Activated B cell treated with CpG ODN at 0.5 μM for 24 hours (primary cell): ENCODE results near the gene DNAH8. TPM values are rescaled to one million over a fixed set of nuclear protein-coding genes. Genes with fewer than 3 reads are reported as not detected.
A peak's percentile ranks its signal among the peaks of the same experiment; 100 is the strongest.

ENCODE experiments used
- ATAC-seq: fragments of 200-7000 bp; cut with Tn5 transposase; one replicate; pipeline ENCODE4 v1.10.0; 2021; ENCODE audit warnings: low read depth, mild to moderate bottlenecking, moderate library complexity
- CTCF ChIA-PET: fragments of 350-600 bp; sonication (Branson Sonifier 250); formaldehyde crosslinking; loops from one replicate; lab custom pipeline; 2021; ENCODE audit warnings: antibody characterized with exemption; lab: Charles Lee
- POLR2A ChIA-PET: fragments of 350-600 bp; sonication (Branson Sonifier 250); formaldehyde crosslinking; loops from one replicate; lab custom pipeline; 2021; ENCODE audit warnings: antibody characterized with exemption; lab: Charles Lee
- DNase-seq: peaks from one replicate; pipeline ENCODE4 v3.0.0; 2022
- H3K27ac Mint-ChIP-seq: one replicate; pipeline ENCODE4 v1.8.0; 2020; ENCODE audit warnings: mixed read lengths
- H3K27me3 Mint-ChIP-seq: one replicate; pipeline ENCODE4 v1.8.0; 2021; ENCODE audit warnings: mixed read lengths
- H3K36me3 Mint-ChIP-seq: one replicate; pipeline ENCODE4 v1.8.0; 2021; ENCODE audit warnings: low read depth, mixed read lengths
- H3K4me1 Mint-ChIP-seq: one replicate; pipeline ENCODE4 v1.8.0; 2021; ENCODE audit warnings: mixed read lengths
- H3K4me3 Mint-ChIP-seq: one replicate; pipeline ENCODE4 v1.8.0; 2020; ENCODE audit warnings: mild to moderate bottlenecking, mixed read lengths
- H3K9me3 Mint-ChIP-seq: one replicate; pipeline ENCODE4 v1.8.0; 2020; ENCODE audit warnings: mixed read lengths
- CTCF ChIP-seq: fragments of 200-600 bp; IDR thresholded peaks from one replicate; pipeline ENCODE4 v1.8.0; 2022; ENCODE audit warnings: antibody characterized with exemption, mild to moderate bottlenecking
- intact Hi-C: fragments of 100-400 bp; cut with micrococcal nuclease; formaldehyde crosslinking; loops from one replicate; pipeline ENCODE4 v1.15.1; 2024
- total RNA-seq: library from RNA; stranded (reverse); gene quantifications from 2 replicates; pipeline ENCODE4 v1.2.3, GENCODE V29; 2022

Gene DNAH8
- total RNA-seq, 1 donor from 2014 or later, result 2.0 TPM

- POLR2A ChIA-PET, result interaction anchor here (0.9 kb wide), 1 partner anchor 11 kb away, joined by 3 read pairs; no protein-coding TSS in a partner anchor
- intact Hi-C loops, result no loop called here
- Mint-ChIP-seq H3K9me3 (peaks cover 7% of the 10 kb centered on the region), H3K4me3 (peak overlapping the region; percentile 69), H3K4me1 (peaks cover 38% of the 10 kb centered on the region), H3K27ac (peak overlapping the region; percentile 46), H3K36me3 (no peaks in the 10 kb centered on the region), H3K27me3 (no peaks in the 10 kb centered on the region)
- no peak for TF ChIP-seq CTCF
- CTCF ChIA-PET, result interaction anchor here (1.3 kb wide), 1 partner anchor 11 kb away, joined by 5 read pairs; no protein-coding TSS in a partner anchor
- ATAC-seq (peak; percentile 26), DNase-seq (no peak)
Observed at GRCh38 chr6:38773338-38773737, 58.2 kb downstream of the DNAH8 start.

- ATAC-seq (no peak), DNase-seq (no peak)
- ChIA-PET CTCF (no interaction called here), POLR2A (no interaction called here)
- TF ChIP-seq CTCF, result no peak
- Mint-ChIP-seq H3K36me3 (no peaks in the 10 kb centered on the region), H3K4me1 (peaks cover 38% of the 10 kb centered on the region), H3K9me3 (peaks cover 4% of the 10 kb centered on the region), H3K27me3 (no peaks in the 10 kb centered on the region), H3K4me3 (peak overlapping the region; percentile 69), H3K27ac (peak overlapping the region; percentile 85)
- intact Hi-C loops, result no loop called here
Observed at GRCh38 chr6:38774929-38775707, 60.0 kb downstream of the DNAH8 start.

DNA sequence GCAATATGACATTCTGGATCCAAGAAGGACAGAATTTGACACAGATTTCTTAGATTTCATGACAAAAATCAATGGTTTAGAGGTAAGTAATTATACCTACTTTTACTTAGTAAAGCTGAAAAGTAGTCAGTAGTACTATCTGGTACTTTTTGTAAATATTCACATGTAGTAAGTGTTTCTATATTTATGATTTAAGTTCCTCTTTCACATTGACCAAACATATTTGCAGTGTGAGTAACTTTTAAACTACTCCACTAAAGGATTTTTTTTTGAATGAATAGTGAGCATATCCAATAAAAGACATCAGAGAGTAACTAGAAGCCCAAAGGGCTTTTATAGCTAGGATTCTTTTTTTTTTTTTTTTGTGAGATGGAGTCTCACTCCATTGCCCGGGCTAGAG, 60.8 kb downstream of the DNAH8 start:
- ATAC-seq (peak; percentile 74), DNase-seq (no peak)
- Mint-ChIP-seq H3K27ac (peak overlapping the region; percentile 85), H3K27me3 (no peaks in the 10 kb centered on the region), H3K4me1 (peaks cover 38% of the 10 kb centered on the region), H3K9me3 (peaks cover 4% of the 10 kb centered on the region), H3K4me3 (peak overlapping the region; percentile 69), H3K36me3 (no peaks in the 10 kb centered on the region)
- ChIA-PET POLR2A (no interaction called here), CTCF (no interaction called here)
- no peak for TF ChIP-seq CTCF
- intact Hi-C loops, result no loop called here

DNA sequence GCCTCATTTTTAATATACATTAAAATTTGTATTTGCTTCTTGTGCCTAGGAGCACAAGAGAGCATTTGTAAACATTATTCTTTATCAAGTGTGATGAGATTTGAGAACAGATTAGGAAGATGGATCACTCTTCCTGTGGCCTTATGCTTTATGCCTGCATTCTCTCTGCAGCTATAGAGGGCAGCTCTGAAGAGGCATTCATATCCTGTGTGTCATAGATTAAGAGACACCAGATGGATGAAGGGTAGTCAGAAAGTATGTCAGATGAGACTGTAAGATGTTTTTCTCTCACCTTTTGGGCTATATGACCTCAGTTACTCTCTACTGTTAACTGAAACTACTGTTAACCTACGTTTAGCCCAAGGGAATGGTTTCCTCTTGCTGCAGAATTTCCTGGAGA, 61.4 kb downstream of the DNAH8 start:
- Mint-ChIP-seq H3K9me3 (peaks cover 4% of the 10 kb centered on the region), H3K27me3 (no peaks in the 10 kb centered on the region), H3K36me3 (no peaks in the 10 kb centered on the region), H3K4me3 (no peak overlapping the region), H3K4me1 (peaks cover 38% of the 10 kb centered on the region), H3K27ac (peak overlapping the region; percentile 50)
- DNase-seq (no peak), ATAC-seq (no peak)
- ChIA-PET CTCF (no interaction called here), POLR2A (no interaction called here)
- no peak for TF ChIP-seq CTCF
- intact Hi-C loops, result no loop called here

DNA sequence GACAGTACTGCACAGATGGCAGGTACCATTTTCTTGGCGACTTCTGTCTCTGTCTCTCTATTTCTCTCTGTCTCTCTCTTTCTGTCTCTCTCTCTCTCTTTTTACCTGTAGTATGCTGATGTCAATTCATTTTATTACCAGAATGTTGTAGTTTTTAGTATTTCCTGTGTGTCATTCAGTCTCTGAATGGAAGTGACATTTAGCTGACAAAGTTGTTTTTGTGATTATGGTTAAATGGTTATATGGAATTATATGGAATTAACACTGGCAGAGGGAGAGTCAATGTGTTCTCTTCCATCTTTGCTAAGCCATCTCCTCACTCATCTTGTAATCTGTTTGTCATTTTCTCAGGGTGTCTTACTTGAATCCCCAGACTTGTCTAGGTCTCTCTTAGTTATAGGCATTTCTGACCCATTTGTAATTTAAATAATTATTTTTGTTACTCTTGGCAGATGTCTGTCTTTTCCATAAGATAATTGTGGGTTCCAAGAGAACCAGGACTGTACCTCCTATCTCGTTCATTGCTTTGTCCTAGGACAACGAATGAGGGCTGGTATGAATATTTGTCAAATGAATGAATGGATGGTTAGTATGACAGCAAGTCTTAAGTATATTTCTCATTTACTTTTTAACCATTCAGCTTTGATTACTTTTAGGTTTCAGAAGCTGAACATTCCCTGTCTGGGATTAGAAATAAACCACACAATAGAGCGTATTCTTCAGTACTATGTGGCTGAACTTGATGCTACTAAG, 64.4 kb downstream of the DNAH8 start:
- CTCF ChIA-PET, result interaction anchor here (1.1 kb wide), 1 partner anchor 43 kb away, joined by 3 read pairs; no protein-coding TSS in a partner anchor
- Mint-ChIP-seq H3K4me3 (no peak overlapping the region), H3K9me3 (no peaks in the 10 kb centered on the region), H3K27ac (no peak overlapping the region), H3K4me1 (peaks cover 34% of the 10 kb centered on the region), H3K27me3 (no peaks in the 10 kb centered on the region), H3K36me3 (no peaks in the 10 kb centered on the region)
- POLR2A ChIA-PET, result no interaction called here
- intact Hi-C loops, result no loop called here
- TF ChIP-seq CTCF, result no peak
- DNase-seq, result no peak
- no peak for ATAC-seq
